ENCODE data around the gene C19orf85.

Gene C19orf85

DNA sequence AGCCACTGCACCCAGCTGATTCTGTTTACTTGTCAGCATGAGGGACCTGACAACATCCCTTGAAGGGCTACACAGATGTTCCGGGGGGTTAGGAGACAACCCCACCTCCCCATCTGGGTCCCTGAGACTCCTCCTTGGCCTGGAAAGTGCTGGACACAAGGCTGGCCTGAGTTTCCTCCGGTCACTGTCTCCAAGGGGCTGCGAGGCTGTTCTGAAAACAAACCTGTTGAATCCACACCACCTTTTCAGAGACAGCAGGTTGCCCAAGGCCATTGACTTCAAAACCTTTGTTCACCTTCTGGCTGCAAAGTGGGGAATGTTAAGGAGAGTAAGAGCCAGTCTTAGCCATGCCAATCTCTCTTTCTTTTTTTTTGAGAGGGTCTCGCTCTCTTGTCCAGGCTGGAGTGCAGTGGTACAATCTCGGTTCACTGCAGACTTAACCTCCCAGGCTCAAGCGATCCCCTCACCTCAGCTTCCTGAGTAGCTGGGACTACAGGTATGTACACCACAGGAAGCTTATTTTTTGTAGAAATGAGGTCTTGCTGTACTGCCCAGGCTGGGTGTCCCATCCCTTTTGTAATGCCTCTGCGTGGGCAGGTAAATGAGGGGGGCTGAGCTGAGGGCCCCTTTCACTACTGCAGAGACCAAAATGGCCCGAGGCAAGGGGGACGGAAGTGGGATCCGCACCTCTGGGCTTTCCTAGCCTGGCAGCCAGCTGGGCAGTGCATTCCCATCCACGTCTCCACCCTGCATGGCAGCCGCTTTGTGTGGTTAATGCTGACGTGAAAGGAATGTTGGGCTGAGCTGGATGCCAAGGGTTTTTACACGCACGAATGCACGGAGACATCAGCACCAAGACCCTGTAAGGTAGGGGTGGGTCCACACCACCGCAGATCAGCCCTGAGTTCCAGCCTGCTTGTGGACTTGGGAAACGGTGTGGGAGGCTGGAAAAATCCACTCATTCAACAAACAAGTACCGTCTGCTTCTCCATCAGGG, 10.0 kb upstream of the C19orf85 start:
- no peak for DNase-seq

- no peak for DNase-seq
Measured at GRCh38 chr19:55473225-55474012, 8.9 kb upstream of the C19orf85 start.

GRCh38 chr19:55472463-55472862, 7.9 kb upstream of the C19orf85 start:
- DNase-seq, result no peak

- DNase-seq, result no peak
Measured at GRCh38 chr19:55471266-55471665, 6.7 kb upstream of the C19orf85 start.

DNA sequence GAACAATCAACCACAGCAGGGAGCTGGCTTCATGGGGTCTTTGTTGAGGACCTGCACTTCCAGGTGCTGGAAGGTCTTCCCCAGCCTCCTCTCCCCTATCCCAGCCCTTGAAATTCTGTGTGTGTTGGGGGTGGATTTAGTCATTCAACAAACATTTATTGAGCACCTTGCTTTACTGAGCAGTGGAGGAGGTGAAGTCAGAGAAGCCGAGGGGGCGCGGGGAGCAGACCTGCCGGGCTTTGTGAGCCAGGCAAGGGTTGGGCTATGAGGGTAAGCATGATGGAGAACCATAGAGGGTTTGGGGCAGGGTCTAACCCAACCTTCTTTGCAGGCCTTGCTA, 3.5 kb upstream of the C19orf85 start:
- DNase-seq, result no peak

DNA sequence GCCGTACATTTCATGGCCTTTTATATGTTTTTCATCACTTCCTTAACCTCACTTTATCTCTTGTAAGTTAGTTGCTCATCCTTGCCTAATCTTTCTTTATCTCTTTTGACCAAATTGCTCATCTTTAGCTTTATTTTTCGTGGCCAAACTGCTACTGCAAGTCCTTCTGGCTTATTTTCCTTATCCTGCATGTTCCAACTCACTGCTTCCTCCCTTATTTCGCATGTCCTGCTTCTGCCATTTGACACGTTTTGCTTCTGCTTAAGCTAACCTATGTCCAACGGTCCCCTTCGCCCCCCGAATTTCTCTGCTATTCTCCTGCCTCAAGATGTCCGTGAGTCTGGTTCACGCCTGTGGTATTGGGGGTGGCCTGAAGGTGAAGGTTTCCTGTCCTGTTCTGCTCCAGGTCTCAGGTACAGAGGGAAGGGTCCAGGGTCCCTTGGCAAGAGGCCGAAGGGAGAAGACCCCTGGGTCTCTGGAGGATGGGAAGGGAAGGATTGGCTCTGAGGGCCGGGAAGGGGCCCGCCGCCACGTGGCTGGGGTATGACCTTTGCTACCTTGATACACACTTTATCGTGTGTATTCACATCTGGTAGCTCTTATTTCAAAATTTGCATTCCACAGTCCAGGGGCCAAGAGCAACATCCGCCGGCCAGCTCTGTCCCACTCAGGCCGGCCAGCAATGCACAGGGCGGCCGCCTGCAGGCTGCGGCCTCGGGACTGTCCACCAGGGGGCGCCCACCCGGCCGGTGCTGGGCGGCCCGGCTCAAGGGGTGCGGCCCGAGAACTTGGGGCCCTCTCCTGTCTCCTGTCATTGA, 2.9 kb upstream of the C19orf85 start:
- DNase-seq, result no peak

- no peak for DNase-seq
Measured at GRCh38 chr19:55466241-55466614, 1.7 kb upstream of the C19orf85 start.

DNA sequence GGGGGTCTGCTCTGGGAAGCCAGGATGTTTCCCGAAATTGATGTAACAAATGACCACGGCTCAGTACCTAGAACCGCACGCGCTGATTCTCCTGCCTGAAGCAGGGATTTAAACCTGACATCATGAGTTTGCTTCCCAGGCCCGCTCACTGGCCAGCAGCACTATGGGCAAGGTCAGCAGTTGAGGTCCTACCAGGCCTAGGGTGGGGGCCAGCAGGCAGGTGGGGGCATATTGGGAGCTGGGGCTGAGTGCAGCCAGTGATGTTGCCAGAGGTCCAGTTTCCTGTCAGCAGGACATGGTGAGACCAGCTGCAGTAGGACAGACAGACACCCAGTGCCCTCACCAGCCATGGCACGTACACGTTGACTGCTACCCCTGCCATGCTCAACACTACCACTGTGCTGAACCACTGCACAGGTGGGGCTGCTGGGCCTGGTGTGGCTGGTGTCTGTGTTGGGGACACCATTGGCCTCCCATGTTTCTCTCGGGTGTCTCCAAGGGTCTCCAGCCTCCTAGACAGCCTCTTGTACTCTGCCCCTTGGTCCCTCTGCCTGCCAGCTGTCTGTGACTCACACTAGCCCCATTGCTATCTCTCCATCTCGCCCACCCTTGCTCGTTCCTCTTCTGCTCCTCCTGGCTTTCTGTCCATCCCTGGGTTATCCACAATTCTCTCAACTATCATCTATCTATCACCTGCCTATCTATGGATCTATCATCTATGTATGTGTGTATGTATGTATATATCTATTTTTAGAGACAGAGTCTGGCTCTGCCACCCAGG, 1.1 kb upstream of the C19orf85 start:
- DNase-seq, result no peak

GRCh38 chr19:55464039-55464661, 401 bp downstream of the C19orf85 start:
- no peak for DNase-seq

DNA sequence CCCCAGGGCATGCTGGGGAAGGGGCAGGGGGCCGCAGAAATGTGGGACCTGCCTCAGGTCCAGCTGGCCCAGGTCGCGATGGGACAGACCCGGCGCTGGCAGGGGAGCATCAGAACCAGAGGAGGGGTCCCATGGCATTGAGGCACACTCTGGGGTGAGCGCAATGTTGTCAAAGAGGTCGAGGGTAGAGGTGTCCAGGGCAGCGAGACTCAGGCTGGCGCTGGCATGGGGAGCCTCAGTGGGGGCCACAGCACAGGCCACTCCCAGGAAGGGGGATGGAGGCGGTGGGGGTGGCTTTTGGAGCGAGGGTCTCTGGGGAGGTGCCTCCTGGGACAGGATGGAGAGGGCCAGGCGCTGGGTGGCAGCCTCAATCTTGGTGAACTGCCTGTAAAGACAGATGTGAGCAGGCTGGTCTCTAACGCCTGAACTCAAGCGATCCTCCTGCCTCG, 944 bp downstream of the C19orf85 start:
- DNase-seq, result no peak

GRCh38 chr19:55462722-55463121, 1.8 kb downstream of the C19orf85 start:
- no peak for DNase-seq

DNA sequence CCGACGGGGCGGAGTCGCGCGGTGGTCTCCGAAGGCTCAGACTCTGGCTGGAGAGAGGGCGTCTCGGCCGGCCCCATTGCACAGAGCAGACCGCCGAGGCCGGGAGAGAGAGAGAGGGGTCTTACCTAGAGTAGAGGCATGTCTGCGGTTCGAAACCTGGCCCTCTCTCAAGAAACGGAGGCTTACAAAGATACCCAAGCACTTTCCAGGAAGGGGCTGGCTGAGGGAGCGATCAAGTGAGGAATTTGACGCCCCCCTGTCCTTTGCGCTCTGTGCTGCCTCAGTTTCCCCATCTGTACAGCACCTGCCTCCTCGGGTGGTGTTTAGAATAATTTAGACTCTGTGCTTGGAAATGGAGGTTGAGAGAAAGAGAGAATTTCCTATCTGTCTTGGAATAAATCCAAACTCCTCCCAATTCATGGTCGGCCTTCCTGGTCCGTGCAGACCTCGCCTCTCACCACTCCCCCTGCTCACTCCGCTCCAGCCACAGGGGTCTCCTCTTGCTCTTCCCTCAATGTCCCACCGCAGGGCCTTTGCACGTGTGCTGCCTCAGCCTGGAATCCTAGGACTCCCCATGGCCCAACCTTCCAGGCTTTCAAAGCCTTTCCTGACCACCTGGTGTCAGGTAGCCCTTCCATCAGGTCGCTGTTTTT, 2.5 kb downstream of the C19orf85 start:
- DNase-seq, result no peak

DNA sequence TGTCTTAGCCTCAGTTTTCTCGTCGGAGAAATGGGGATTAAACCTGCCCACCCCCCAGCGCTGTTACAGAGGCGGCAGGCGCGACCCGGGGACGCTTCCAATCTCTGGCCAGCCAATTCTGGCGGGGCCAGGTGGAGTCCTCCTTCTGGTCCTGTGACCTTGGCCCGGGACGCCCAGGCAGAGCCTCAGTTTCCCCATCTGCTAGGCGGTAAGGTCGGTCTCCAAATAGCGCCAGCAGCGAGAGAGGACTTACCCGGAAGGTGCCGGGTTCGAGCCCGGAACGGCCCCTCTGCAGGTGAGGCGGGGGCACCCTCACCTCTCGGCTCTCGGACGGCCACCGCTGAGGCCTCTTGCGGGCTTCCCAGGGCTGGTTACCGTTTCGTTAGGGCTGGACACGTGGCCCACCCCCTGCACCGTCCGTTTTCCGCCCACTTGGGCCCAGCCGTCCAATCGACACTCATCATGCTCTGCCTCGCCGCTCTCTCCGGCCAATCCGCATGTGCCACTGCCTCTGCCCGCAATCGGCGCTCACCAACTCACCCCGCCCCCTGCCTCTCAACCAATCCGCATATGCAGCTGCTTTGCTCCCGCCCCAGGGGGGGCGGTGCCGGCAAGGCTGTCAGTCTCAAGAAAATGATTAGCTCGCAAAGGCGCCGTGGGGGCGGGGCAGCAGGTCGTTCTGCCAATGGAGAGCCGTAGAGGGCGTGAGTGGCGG, 3.1 kb downstream of the C19orf85 start, which contains the start of gene ISOC2:
Gene ISOC2, minus strand, starts transcription at position 384 of the 715 bp plus-strand sequence. CDS start 5,156 bp downstream, outside the sequence.
- DNase-seq, result peak; percentile 99

GRCh38 chr19:55460670-55461258, 3.8 kb downstream of the C19orf85 start:
- DNase-seq, result peak; percentile 51

GRCh38 chr19:55459950-55460657, 4.4 kb downstream of the C19orf85 start:
- DNase-seq, result no peak

DNA sequence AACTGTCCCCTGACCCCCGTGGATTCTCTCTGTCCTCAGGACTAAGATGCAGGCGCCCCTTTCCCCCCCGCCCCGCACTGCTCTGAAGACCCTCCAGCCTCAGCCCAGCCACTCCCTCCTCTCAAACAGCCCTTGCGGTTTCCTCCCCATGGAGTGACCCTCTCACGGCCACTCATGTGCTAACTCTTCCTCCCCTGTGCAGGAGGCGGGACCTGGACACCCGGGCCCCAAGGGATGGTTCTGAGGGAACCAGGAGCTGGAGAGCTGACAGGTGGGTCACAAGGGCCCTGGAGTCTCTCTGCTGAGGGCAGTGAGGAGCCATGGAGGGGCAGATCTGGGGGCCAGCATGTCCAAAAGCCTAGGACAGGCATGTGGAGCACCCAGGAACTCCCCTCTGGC, 5.0 kb downstream of the C19orf85 start:
- DNase-seq, result no peak

DNA sequence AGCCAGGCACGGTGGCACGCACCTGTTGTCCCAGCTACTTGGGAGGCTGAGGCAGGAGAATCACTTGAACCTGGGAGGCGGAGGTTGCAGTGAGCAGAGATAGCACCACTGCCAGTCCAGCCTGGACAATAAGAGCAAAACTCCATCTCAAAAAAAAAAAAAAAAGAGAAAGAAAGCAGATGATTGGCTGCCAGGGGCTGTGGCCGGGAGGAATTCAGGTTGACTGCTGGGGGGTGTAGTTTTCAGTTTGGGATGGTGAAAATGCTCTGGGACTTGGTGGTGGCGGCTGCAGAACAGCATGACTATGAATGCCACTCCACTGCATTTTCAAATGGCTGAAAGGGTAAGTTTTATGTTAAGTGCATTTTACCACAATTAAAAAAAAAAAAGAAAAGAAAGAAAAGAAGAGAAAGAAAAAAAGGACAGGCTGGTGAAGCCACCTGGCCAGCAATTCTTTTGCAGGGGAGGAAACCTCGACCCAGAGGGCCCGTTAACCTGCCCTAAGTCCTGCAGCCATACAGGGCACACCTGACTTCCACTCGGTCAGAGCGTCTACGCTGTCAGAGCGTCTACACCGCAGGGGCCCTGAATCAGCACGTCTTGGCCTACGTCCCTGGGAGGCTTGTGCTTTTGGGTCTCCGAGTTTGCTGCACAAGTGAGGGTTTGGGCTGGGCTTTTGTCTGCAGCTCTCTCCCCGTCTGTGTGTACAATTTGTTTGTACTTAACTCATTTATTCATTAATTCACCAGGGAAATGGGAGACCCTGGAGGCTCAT, 6.7 kb downstream of the C19orf85 start:
- DNase-seq, result no peak

- no peak for DNase-seq
Measured at GRCh38 chr19:55456347-55456746, 8.2 kb downstream of the C19orf85 start.
